ENCODE results near the gene PMVK. TPM values are rescaled to one million over a fixed set of nuclear protein-coding genes. Genes with fewer than 3 reads are reported as not detected.

Gene PMVK
- total and polyA plus RNA-seq, 4 donors: 9.7 to 37.3 (median 18.6) TPM

- Histone ChIP-seq H3K4me3 (ENCODE audit: low read depth in 1 of 3, low read length in 3 of 3) (no peak overlapping the region), H3K27ac (ENCODE audit: low read depth in 1 of 2, low read length in 2 of 2) (no peak overlapping the region), H3K9ac (ENCODE audit: low read depth in 1 of 2, low read length in 2 of 2) (no peak overlapping the region), H3K36me3 (ENCODE audit: control insufficient read depth in 4 of 4, insufficient read depth in 3 of 4, low read depth in 1 of 4, low read length in 3 of 4) (no peaks in the 10 kb centered on the region), H3K27me3 (ENCODE audit: control insufficient read depth in 4 of 4, insufficient read depth in 4 of 4, low read length in 3 of 4) (no peaks in the 10 kb centered on the region), H3K9me3 (ENCODE audit: control insufficient read depth in 4 of 4, low read length in 3 of 4) (no peaks in the 10 kb centered on the region), H3K4me1 (ENCODE audit: control insufficient read depth in 4 of 4, insufficient read depth in 4 of 4, low read length in 3 of 4) (peaks cover 6 to 13% (median 8%) of the 10 kb centered on the region in 4 donors)
- 89% methylated on average over 10 of the region's 10 CpGs for WGBS
- no peak for TF ChIP-seq TAF1 (conservative IDR thresholded peaks at IDR 0.05)
- no peak for TF ChIP-seq EGR1 (IDR thresholded peaks at IDR 0.05; ENCODE audit: low read depth in 2 of 2)
- TF ChIP-seq FOXA2 (IDR thresholded peaks at IDR 0.05): no peak
- no peak for TF ChIP-seq ZBTB33 (IDR thresholded peaks at IDR 0.05)
- no peak for DNase-seq (ENCODE audit: low spot score)
These were observed 54.5 kb downstream of the PMVK start for GRCh38 chr1:154881820-154882535.

- TF ChIP-seq EGR1 (IDR thresholded peaks at IDR 0.05; ENCODE audit: low read depth in 2 of 2): no peak
- TF ChIP-seq HNF4A (conservative IDR thresholded peaks at IDR 0.05): no peak
- no peak for TF ChIP-seq REST (IDR thresholded peaks at IDR 0.05)
- TF ChIP-seq CTCF (IDR thresholded peaks at IDR 0.05; ENCODE audit: low read depth, low read length, missing input control): no peak
- TF ChIP-seq MAX (IDR thresholded peaks at IDR 0.05): no peak
- no peak for TF ChIP-seq GABPA (IDR thresholded peaks at IDR 0.05 in 1 of 2, conservative IDR thresholded peaks at IDR 0.05 in 1 of 2)
- TF ChIP-seq NR2F2 (IDR thresholded peaks at IDR 0.05): no peak
- Histone ChIP-seq H3K36me3 (ENCODE audit: control insufficient read depth in 4 of 4, insufficient read depth in 3 of 4, low read depth in 1 of 4, low read length in 3 of 4) (no peaks in the 10 kb centered on the region), H3K27ac (ENCODE audit: low read depth in 1 of 2, low read length in 2 of 2) (no peak overlapping the region), H3K9ac (ENCODE audit: low read depth in 1 of 2, low read length in 2 of 2) (no peak overlapping the region), H3K27me3 (ENCODE audit: control insufficient read depth in 4 of 4, insufficient read depth in 4 of 4, low read length in 3 of 4) (no peaks in the 10 kb centered on the region), H3K4me3 (ENCODE audit: low read depth in 1 of 3, low read length in 3 of 3) (no peak overlapping the region), H3K4me1 (ENCODE audit: control insufficient read depth in 4 of 4, insufficient read depth in 4 of 4, low read length in 3 of 4) (peaks cover 6 to 15% (median 9%) of the 10 kb centered on the region in 4 donors), H3K9me3 (ENCODE audit: control insufficient read depth in 4 of 4, low read length in 3 of 4) (no peaks in the 10 kb centered on the region)
- 75% methylated on average over 5 of the region's 5 CpGs for WGBS
- DNase-seq (ENCODE audit: low spot score): no peak
These were observed 55.8 kb downstream of the PMVK start for GRCh38 chr1:154880671-154881070.

All from liver (tissue), 9 donors.